ENCODE data around the gene H6PD.
A peak's percentile ranks its signal among the peaks of the same experiment; 100 is the strongest.
"Not testable (repeated sequence)": the region's sequence is repeated elsewhere in the genome, so short reads cannot be mapped to it uniquely, and the experiment has no call there.

The H6PD gene

DNA sequence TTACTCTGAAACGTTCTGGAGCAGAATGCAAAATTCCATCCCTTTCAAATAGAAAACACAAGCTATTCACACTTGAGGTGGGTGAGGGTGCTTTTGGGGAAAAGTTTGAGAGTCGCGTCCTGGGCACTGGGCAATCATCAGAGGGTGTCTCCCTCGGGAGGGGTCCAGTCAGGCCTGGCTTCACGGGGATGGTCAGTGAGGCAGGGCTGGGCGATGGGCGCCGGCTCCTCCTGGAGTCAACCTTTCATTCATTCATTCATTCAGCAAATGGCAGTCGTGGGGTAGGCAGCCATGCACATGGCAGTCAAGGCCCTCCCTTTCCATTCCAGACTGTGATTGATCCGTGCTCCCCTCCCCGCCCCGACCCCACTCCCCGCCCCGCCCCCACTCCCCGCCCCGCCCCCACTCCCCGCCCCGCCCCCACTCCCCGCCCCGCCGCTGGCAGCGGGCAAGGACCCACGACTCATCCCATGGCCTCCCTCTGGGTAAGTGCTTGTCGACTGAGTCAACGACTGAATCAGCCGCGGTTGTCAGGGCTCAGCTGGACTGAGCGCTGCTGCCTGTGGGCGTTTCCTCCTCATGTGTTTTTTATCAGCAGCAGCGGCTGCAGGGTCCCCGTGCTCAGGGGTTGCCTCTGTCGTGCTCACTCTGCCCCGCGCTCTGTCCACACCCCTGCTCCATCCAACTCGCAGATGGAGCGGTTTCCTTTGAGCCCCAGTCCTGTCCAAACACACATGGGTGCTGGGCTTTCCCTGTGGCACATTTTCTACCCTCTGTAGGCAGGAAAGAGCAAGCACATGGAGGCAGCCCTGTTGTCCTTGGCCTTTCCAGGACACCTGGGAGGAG lies 45.7 kb downstream of the H6PD start:
- DNase-seq, result peak; percentile 43

DNA sequence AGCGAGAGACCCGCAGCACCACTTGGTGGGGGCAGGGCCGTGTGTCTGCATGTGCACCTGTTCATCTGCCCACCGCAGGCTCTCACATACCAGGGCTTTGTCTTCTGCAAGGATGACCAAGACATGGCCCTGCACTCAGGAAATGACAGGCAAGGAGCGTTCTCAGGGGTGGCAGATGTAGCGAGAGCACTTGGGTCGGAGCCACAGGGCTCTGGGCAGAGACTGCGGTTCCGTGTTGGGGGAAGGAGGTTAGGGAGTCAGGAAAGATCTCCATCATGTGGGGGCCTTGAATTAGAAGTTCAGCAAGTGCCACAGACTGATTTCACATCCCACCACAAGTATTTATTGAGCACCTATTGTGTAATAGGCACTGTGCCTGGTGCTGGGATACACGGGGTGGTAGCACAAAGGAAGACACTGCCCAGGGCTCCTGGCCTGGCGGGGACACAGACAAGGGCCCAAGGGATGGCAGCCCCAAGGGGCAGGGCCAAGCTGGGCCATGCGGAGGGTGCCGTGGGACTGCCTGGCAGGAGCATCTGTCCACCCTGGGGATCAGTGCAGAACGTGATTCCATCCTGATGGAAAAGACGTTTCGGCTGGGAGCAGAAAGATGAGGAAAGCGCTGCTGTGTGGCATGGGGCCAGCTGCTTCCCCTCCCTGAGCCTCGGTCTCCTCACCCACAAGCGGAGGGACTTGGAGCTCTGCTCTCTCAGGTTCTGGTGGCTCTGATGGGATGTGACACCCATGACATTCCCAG lies 46.7 kb downstream of the H6PD start:
- DNase-seq, result no peak

DNA sequence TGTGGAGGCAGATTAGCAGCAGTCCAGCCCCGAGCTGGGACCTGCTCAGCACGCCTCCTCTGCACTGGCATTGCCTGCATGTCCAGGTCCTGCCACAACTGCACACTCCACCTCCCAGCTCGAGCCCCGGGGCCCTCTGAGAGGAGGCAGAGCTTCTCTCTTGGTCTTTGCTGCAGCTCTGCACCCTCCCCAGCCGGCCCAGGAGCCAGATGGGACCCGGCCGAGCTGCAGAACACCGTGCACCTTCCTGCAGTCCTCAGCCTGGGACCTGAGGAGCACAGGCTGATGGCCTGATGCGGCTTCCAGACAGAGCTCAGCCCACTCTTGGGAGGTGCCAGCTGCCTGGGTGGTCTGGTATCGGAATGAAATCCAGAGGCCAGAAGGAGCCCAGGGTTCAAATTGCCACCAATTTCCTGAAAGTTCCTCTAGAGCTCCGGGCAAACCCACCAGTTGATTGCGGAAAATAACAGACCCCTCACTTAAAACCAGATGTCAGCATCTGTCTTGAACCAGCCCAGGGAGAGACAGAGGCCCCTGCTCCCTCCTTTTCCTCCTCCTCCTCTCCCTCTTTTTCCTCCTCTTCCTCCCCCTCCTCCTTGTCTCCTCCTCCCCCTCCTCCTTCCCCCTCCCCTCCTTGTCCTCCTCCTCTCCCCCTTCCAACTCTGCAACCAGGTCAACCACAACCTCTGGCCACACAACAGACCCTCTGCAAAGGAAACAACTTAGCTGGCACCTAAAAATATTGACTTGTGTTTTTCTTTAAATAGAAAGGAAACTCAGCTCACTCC lies 47.5 kb downstream of the H6PD start:
- DNase-seq, result no peak

DNA sequence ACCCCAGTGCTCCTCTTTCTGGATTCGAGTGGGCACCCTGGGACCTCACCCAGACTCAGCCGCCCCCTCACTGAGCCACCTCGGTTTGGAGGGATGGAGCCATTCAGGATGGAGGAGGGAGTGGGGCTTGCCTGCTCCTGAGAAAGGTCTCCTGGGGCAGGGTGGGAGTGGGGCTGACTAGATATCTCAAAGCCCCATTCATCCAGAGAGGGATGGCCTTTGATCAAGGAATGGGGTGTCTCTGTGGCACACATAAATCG lies 48.1 kb downstream of the H6PD start:
- no peak for DNase-seq

DNA sequence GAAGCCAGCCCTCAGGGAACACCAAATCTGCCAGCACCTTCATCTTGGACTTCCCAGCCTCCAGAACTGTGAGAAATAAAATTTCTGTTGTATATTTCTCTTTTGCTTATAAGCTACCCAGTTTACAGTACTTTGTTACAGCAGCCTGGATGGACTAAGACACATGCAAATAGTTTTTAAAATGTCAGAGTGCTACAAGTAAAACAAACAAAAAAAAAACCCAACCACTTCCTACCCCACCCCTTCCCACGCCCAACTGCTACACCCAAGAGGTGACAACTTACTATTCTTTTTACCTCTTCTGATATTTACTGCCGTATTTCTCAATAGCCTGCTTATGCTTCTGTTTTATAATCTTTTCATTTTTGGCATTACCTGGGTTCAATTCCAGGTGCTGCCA lies 49.5 kb downstream of the H6PD start:
- DNase-seq, result no peak

DNA sequence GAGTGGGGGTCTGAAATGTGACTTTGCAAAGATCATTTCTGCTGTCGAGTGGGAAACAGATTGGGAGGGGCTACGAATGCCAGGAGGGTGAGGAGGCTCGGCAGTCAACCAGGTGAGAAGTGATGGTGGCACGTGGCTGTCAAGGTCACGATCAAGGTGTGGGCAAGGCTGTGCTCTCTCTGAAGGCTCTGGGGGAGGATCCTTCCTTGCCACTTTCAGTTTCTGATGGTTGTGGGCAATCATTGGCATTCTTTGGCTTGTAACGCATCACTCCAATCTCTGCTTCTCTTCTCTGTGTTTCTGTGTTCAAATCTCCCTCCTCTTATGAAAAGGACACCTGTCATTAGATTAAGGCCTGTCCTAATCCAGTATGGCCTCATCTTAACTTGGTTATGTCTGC lies 52.0 kb downstream of the H6PD start:
- no peak for DNase-seq

DNA sequence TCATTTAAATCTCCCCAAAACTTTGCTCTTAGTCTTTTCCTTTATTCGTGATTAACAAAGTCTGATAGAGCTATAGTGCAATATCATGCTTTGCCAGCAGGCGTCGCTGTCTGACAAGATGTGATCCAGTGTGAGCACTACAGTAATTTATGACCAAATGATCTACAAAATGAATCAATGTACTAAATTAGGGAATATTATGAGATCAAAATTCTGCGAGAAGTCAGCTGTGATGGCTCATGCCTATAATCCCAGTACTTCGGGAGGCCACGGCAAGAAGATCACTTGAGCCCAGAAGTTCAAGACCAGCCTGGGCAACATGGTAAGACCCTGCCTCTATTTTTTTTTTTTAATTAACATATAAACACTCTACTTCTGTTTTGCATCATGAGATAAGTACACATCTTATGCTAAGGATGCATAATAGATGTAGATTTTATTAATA lies 54.5 kb downstream of the H6PD start:
- DNase-seq, result peak; percentile 90

DNA sequence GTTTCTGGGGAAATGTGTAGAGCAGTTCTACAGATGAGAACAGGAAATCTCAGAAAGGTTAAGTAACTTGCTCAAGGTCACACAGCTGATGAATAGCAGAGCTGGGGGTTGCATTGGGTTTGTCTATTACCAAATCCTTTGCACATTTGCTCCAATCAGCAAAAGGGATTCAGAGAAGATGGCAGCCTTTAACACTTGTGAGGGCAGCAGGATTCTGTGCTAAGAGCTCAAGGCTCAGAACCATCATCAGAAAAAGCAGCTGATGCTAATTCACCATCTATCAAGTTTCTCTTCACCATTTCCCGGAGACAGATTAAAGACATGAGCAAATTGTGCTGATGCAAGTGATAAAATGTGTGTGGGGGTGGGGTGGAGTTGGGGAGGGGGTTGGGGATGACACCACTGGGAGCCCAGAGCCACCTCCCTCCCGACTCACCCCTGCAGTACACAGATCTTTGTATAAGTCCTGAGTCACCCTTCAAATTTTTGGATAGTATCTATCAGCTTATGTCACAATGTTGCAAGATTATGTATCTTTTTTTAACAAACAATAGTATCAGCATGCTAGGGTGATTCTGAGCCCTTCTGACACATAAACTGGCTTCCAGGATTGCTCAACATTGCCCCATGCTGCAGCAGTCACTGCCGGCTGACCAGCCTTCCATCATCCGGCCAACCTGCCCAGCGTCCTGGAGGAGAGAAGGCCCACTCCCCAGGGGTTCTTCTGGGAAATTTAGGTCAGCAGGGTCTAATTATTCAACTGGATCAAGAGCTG lies 55.3 kb downstream of the H6PD start:
- DNase-seq, result peak; percentile 27

DNA sequence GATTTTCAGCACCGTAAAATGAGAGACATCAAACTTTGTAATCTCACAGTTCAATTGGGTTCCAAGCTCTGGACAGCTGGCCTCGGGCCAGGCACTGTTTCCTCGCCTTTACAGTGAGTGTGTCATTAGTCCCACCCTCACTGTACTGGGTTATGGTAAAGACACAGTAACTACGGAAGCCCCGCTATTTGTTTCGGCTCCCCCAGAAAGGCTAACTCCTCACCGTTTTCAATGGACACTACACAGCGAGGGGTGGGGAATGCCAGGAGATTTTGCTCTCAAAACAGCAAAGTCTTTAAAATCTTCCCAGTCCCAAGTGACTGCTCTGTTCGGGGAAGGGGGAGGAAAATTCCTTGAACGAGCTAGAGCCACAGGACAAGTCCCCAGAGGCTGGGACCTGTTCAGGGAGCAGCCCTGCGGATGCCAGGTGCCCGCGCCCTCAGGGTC lies 57.4 kb downstream of the H6PD start:
- DNase-seq, result no peak

DNA sequence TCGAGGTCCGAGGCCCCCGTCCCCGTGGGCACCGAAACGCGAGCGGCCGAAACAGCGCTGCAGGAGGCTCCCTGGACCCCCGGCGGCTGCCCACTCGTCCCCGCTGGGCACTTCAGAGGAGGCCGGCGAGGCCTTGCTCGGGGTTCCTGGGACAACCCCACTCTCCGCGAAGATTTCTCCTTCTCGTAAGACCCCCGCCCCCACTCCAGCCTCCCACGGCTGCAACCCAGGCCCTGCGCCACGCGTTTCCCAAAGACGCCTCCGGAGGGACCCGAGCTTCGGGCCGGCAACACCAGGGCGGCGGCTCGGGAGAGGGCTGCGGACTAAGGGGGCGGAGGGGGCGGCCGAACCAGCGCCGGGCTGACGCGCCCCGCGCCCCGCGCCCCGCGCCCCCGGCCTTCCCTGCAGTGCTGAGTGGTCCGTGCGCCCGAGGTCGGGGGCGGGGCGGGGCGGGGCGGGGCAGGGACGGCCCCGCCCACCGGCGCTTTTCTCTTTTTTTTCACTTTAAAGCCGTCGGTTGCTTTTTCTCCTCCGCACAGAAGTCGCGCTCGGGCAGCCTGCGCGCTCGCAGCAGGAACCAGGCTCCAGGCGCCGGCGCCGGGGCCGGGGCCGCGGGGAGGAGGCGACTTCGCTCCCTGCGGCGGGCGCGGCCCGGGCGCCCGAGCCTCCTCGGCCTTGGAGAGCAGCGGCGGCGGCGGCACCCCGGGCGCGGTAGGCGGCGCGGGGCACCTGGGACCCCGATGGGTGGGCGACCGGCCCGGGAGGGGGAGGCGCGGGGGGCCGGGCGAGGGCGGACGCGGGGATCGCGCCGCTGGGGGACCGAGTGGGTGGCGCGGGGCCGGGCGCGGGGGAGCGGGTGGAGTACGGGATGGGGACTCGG lies 58.0 kb downstream of the H6PD start, which contains the start of gene SPSB1:
Gene SPSB1, plus strand, starts transcription at position 534 of the 880 bp plus-strand sequence. CDS start 62,998 bp downstream, outside the sequence.
- DNase-seq, result peak; percentile 51

DNA sequence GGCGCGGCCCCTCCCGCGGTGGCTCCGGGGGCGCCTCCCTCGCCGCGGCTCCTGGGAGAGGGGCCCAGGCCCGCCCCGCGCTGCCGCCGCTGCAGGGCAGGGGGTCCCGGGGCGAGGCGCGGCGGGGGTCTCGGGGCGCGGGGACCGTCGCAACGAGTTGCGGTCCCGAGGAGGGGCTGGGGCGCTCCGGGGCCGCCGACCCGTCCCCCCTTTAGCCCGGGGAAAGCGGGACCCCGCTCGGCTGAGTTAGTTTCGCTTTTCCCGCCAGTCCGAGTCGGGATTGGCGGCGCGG lies 58.6 kb downstream of the H6PD start:
- DNase-seq, result no peak

DNA sequence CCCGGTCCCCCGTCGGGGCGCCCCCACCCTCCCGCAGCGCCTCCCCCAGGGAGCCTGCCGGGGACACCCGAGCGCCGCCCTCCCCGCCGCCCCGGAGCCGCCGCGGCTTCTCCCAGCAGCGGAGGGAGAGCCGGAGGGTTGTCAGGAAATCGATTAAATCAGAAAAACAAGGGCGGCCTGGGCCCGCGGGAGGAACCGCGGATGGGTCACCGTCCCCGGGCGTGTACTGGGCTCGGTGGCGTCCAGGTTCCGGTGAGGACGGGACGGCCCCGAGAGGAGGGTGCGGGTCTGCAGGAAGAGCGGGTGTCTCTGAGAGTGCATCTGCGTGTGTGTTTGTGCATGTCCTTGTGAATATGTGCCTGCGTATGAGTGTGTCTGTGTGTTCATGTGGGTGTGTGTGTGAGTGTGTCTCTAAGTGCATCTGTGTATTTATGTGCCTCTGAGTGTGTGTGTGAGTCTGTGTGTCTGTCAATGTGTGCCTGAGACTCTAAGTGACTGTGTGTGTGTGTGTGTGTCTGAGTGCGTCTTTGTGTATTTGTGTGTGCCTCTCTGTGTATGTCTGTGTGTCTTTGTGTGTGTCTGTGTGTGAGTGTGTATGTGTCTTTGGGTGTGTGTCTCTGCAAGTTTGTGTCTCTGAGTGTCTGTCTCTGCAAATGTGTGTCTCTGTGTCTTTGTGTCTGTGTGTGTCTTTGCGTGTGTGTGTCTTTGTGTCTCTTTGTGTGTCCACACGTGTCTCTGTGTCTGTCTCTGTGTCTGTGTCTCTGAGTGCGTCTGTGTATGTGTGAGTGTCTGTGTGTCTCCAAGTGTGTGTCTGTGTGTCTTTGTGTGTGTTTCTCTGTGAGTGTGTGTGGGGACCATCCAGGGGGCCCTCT lies 59.2 kb downstream of the H6PD start:
- DNase-seq, result no peak

DNA sequence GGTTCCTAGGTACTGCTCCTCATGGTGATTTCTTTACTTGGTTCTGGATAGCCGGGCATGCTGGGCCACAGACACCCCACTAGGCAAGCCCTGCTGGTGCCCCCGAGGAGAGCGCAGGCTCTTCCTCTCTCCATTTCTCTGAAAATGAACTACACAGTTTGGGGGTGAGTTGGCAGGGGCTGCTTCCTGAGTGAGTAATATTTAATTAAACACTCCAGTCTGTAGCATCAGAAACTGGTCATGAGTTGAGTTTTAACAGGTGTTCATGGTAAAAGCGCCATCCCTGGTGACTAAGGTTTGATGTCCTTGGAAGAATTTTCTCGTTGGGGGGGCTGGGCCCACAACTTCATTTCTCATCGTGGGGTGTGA lies 59.8 kb downstream of the H6PD start:
- no peak for DNase-seq

DNA sequence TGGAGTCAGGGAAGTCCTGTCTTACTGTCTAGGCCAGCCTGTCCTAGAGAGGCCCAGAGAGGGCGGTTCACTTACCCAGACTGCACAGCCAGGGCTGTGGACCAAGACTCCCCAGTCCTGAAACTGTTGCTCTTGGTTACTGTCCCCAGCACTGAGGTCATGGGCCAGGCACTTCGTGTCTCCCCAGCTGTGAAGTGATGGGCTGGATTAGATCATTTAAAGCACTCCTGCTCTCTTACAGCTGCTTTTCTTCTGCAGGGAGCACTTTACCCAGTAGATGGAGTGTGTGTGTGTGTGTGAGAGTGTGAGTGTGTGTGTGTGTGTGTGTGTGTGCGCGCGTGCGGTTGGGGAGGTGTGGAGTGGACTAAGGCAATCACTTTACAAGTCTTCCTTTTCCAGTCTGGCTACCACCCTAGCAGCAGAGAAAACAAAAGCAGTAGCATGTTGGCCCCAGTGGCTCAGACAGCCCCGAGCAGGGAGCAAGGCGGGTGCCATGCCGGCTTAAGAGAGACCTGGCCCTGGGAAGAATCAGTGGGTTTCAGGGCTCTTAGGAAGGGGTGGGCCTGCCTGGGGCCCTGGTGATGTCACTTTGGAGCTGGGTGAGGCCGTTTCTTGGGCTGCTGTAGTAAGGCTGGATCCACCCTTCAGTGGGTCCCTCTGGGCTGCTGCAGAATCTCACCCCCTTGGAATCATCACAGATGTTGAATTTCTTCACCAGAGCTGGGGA lies 60.5 kb downstream of the H6PD start:
- no peak for DNase-seq

DNA sequence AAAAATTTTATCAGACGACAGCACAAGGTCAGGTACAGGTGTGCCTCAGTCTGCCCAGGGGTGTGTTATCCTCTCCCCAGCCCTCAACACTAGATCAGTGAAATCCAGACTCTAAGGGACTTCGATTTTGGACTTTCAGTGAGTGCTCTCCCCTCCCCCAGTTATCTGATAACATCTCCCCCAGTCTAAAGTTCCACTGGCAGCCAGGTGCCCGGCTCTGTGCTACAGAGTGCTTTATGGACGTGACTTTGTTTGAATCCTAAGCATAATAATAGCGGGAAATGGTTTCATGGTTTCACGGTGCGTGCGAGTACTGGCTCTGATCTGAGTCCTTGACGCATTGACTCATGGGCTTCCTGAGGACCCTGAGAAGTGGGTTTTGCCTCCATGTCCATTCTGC lies 61.3 kb downstream of the H6PD start:
- no peak for DNase-seq

DNA sequence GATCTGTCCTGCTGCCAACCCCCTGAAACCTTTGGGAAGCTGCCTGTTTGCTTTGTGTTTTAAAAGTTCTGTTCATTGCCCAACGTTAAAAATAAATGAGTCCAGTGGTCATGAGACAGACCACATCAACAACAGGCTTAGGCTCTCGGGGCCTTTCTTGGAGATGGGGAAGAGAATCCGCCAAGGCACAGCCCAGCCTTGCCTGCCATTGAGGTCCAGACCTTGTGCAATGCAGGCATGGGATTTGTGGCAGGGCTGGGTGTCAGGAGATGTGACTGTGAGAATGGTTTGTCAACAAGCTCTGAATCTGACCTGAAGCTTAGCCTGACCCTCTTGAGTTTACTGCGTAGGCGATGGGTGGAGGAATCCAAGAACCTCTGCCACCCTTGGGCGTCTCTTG lies 62.3 kb downstream of the H6PD start:
- no peak for DNase-seq

DNA sequence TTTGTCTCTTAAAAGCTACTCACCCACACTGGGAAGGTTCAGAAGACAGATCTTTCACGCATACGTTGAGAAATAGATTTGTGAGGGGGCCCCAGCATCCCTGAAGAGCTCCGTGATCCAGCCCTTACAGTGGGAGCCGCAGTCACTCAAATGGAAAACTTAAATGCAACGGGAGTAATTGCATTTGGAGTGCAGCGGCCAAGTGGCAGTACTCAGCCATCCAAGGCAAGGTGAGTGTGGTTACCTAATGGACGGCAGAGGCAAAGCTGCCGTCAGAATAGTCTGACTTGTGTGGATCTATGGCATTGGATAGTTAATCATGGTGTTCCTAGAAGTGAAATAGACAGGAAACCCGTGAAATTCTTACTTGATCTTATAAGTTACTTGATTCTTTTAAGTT lies 63.3 kb downstream of the H6PD start:
- DNase-seq, result no peak

DNA sequence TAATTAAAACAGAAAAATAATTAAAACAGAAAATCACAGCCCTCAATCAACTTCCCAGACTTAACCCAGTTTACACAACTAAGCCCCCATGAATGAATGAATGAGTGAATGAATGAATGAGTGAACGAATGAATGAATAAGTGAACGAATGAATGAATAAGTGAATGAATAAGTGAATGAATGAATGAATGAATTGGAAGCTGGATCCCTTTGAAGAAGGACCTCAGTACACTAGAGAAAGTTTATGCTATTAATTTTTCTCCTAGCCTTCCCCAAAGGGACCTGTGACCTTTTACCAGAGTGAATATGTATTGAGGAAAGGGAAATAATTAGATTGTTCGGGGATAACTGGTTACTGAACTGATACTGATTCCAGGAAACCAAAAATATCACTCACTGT lies 63.7 kb downstream of the H6PD start:
- DNase-seq, result no peak

DNA sequence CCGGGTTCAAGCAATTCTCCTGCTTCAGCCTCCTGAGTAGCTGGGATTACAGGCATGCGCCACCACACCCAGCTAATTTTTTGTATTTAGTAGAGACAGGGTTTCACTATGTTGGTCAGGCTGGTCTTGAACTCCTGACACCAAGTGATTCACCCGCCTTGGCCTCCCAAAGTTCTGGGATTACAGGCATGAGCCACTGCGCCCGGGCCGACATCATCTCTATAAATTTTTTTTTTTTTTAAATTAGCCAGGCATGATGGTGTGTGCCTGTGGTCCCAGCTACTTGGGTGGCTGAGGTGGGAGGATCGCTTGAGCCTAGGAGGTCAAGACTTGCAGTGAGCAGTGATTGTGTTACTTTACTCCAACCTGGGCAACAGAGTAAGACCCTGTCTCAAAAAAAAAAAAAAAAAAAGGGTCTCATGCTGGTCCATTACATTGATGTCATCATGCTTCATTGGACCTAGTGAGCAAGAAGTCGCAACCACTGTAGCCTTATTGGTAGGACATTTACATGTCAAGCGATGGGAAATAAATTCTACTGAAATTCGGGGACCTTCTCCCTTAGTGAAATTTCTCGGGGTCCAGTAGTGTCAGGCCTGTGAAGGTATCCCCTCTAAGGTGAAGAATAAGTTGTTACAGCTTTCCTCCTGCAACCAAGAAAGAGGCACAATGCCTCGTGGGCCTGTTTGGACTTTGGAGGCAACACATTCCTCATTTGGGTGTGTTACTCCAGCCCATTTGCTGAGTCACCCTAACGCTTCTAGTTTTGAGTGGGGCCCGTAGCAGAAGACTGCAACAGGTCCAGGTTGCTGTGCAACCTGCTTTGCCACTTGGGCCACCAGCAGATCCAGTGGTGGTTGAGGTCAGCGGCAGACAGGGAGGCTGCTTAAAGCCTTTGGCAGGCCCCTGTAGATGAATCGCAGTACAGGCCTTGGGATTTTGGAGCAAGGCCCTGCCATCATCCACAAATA lies 65.3 kb downstream of the H6PD start:
- not testable (repeated sequence) for DNase-seq

Measured in activated T-cell treated with anti-CD3 and anti-CD28 coated beads for 4 hours (primary cell).